NB4 (cell line): Measurements from ENCODE around the gene BBS7.
A peak's percentile ranks its signal among the peaks of the same experiment; 100 is the strongest.

Source experiments
- DNase-seq: peaks from one replicate; pipeline ENCODE4 v3.0.0; 2010; ENCODE audit warnings: low read depth
- H3K4me3 ChIP-seq: one replicate; pipeline ENCODE4 v1.5.1; 2011; ENCODE audit warnings: mild to moderate bottlenecking, low read depth, low read length, moderate library complexity
- MYC ChIP-seq: IDR thresholded peaks from 2 replicates; pipeline ENCODE4 v1.6.1; 2011; ENCODE audit warnings: low read depth, low read length
- POLR2A ChIP-seq: IDR thresholded peaks from 2 replicates; pipeline ENCODE4 v1.6.1; 2011; ENCODE audit warnings: mild to moderate bottlenecking; ENCODE audit not compliant: insufficient read length; ENCODE audit errors: extremely low read depth
- TF ChIP-seq, protein P1 (sequence below): IDR thresholded peaks from one replicate; pipeline ENCODE4 v1.5.1; 2012; ENCODE audit warnings: low read depth, low read length
- TF ChIP-seq, protein P2 (sequence below): IDR thresholded peaks from 2 replicates; pipeline ENCODE4 v1.6.1; 2011; ENCODE audit warnings: low read depth, low read length

The BBS7 gene

DNA sequence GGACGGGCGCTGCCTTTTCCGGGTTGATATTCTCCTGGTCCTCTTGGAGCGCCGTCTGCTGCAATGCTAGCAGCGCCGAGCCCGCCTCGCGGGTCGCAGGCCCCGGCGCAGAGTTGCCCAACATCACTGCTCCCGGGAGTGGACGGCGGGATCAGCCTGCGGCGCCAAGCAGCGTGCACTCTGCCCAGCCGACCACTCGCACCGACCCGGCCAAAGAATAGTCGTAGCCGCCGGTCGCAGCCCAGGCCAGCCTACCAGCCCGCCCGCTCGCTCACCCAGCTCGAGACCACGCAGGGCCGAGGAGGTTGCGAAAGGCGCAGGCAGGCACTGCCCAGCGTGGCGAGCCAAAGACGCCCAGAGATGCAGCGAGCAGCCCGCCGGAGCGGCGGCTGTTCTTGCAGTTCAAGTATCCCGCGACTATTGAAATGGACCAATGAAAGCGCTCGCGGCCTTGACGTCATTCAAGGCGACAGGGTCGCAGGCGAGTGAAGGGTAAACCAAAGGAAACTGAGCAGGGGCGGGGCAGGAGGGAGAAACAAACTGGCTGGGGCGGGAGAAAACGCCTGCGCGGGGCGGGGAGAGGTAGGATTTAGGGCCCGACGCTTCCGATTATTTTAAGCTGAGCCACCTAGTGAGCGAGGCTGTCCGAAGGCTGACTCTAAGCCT lies 46.6 kb downstream of the BBS7 start, which contains the start of gene CCNA2:
TSS of gene CCNA2 (minus strand) at position 379 of the 666 bp plus-strand sequence. CDS start at position 124, 255 bp downstream.
- no peak; the same call in 1 of the 2 replicates for TF ChIP-seq MYC
- TF ChIP-seq, protein P1, sequence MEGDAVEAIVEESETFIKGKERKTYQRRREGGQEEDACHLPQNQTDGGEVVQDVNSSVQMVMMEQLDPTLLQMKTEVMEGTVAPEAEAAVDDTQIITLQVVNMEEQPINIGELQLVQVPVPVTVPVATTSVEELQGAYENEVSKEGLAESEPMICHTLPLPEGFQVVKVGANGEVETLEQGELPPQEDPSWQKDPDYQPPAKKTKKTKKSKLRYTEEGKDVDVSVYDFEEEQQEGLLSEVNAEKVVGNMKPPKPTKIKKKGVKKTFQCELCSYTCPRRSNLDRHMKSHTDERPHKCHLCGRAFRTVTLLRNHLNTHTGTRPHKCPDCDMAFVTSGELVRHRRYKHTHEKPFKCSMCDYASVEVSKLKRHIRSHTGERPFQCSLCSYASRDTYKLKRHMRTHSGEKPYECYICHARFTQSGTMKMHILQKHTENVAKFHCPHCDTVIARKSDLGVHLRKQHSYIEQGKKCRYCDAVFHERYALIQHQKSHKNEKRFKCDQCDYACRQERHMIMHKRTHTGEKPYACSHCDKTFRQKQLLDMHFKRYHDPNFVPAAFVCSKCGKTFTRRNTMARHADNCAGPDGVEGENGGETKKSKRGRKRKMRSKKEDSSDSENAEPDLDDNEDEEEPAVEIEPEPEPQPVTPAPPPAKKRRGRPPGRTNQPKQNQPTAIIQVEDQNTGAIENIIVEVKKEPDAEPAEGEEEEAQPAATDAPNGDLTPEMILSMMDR, result no peak
- peak; percentile 66 for TF ChIP-seq POLR2A
- TF ChIP-seq, protein P2, sequence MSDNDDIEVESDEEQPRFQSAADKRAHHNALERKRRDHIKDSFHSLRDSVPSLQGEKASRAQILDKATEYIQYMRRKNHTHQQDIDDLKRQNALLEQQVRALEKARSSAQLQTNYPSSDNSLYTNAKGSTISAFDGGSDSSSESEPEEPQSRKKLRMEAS, result peak; percentile 49; the same call in 1 of the 2 replicates
- peak; percentile 98 for DNase-seq
- peak within 1 kb of the TSS; percentile 98 for H3K4me3 ChIP-seq

DNA sequence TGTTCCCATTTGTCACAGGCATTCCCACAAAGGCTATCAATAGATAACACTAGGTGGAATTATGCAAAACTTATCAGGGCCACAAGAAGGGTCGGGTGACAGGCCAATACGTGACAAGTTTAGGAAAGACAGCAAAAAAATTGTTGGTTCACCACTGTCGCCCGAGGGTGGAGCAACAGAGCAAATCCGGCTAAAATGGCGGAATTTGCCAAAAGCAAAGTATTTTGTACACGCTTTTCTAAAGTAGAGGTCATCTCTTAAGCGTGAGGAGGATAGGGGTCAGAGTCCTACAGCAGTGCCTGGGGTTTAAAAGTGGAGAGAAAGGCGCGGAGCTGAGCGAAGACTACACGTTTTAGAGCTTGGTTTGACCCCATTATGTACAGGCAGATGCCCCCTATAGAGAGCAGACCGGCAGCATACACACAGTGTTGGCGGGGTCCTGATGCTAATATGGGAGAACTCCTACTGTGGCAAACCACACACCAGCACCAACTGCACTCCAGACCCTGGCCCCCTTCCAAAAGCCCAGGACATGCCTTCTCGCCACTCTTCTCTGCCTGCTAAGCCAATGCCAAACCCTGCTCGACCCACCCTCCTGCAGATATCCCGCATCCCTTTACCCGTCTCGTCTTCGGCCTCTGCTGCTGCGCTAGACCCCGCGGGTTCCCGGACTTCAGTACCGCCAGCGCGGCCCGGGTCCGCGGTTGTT lies 47.3 kb downstream of the BBS7 start:
- TF ChIP-seq MYC (0 out of 2 replicates have a peak, but pooled peaks have one; percentile 36), POLR2A (no peak)
- TF ChIP-seq, protein P2, result peak; percentile 31; the same call in 1 of the 2 replicates
- TF ChIP-seq, protein P1, result no peak
- H3K4me3 ChIP-seq, result peak overlapping the region; percentile 98
- peak; percentile 68 for DNase-seq

DNA sequence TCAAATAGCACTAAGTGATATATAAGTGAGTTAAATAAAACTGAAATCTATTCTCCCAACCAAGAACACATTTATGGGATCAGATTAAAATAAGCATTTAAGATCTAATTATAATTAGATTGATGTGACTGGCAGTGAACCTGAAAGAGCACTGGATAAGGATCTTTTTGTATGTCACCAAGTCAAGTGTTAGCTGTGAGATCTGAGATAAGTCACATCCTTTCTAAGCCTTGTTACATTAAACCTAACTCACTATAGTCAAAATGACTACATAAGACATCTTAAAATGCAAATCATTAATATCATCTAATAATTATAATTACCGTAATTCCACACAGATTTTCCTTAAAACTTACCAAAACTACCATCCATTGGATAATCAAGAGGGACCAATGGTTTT lies 48.2 kb downstream of the BBS7 start:
- no peak for DNase-seq
- TF ChIP-seq, protein P1, result no peak
- TF ChIP-seq, protein P2, result no peak
- TF ChIP-seq POLR2A (no peak), MYC (no peak)
- peak overlapping the region; percentile 98 for H3K4me3 ChIP-seq

DNA sequence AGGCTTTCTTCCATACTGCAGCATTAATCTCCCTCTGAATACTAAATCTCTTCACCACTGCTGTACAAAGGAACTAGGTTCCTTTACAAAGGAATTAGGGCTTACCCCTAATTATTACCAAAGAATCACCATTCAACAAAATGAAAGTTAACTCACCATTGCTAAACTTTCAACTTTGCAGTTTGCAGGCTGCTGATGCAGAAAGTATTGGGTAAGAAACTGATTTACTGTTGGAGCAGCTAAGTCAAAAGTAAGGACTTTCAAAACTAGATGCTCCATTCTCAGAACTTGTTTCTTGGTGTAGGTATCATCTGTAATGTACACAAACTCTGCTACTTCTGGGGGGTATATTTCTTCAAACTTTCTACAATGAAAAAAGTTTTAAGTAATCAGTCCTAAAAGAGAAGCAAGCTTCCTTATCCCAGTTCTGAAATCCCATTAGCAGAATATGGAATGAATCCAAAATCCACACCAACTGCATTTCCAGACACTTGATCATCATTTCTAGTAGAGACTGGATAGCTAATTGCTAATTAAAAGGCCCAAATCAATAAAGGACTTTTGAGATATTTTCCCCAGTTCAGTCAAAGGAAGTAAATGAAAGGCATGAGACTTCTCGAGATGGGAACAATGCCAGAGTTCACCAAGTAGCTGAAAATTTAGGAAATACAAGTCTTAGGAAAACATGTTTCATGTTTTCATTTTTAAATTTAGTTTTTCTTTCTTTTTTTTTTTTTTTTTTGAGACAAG lies 50.9 kb downstream of the BBS7 start:
- DNase-seq, result no peak
- peak overlapping the region; percentile 6 for H3K4me3 ChIP-seq
- TF ChIP-seq, protein P2, result no peak
- TF ChIP-seq, protein P1, result no peak
- TF ChIP-seq MYC, result no peak
- TF ChIP-seq POLR2A, result no peak

DNA sequence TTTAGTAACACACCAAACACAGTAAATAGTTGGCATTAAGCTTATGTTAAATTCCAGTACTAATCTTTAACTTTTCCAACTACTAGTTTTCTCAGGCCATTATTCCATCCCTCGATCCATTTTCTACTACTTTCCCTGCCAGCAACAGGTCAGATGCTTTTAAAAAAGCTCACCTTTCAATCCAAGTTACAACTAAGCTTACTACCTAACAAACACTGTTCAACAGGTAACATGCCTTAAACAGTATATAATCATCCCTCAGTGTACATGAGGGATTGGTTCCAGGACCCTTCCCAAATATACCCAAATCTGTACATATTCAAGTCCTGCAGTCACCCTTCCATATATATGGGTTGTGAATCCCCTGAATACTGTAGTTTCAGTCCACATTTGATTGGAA lies 52.1 kb downstream of the BBS7 start:
- no peak for DNase-seq
- H3K4me3 ChIP-seq, result no peak overlapping the region
- TF ChIP-seq, protein P2, result no peak
- TF ChIP-seq POLR2A (no peak), MYC (no peak)
- TF ChIP-seq, protein P1, result no peak
